IPS DF 6.9 (cell line): ENCODE results near the gene ISM2.

Experiments
- DNase-seq: peaks from one replicate; pipeline ENCODE4 v3.0.0-alpha.2; 2013; ENCODE audit warnings: low read depth, low spot score
- H3K27ac ChIP-seq: one replicate; pipeline ENCODE4 v1.5.1; 2013; ENCODE audit warnings: low read length, control low read depth
- H3K27me3 ChIP-seq: 2 replicates; pipeline ENCODE4 v1.6.1; 2013; ENCODE audit warnings: mild to moderate bottlenecking, low read length; ENCODE audit not compliant: control insufficient read depth, insufficient read depth
- H3K36me3 ChIP-seq: 2 replicates; pipeline ENCODE4 v1.6.1; 2013; ENCODE audit warnings: low read length; ENCODE audit not compliant: control insufficient read depth, insufficient read depth
- H3K4me1 ChIP-seq: 2 replicates; pipeline ENCODE4 v1.6.1; 2013; ENCODE audit warnings: low read length; ENCODE audit not compliant: control insufficient read depth, insufficient read depth
- H3K4me3 ChIP-seq: 2 replicates; pipeline ENCODE4 v1.5.1; 2013; ENCODE audit warnings: mild to moderate bottlenecking, low read length
- H3K9me3 ChIP-seq: 2 replicates; pipeline ENCODE4 v1.6.1; 2013; ENCODE audit warnings: low read length, inconsistent platforms; ENCODE audit not compliant: control insufficient read depth, insufficient read depth
- WGBS: extraction: QIAGEN DNeasy Blood & Tissue Kit; methylation state at CpG from one replicate; pipeline ENCODE4 v1.1.7; 2013; ENCODE audit warnings: mixed read lengths, missing lambda C conversion rate; ENCODE audit not compliant: insufficient read length, insufficient coverage; 5-methylcytosine and 5-hydroxymethylcytosine counted together

The ISM2 gene

DNA sequence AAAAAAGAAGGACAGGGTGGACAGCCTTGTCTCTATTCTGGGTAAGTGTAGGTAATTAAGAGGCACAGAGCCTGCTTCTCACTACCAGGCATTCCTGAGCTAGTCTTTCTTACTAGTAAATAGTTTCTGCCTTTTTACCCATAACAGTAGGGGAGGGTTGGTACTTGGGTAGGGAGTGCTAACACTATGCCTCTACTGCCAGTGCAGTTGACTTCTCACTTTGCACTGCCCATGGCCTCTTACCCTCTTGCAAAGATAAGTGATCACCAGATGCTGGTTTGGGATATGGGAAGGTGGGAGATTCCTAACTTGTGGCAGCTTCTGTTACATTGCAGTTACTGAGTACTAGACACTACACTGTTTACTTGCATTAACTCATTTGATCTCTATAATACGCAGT lies 29.1 kb downstream of the ISM2 start:
- Histone ChIP-seq H3K36me3 (peaks cover 17% of the 10 kb centered on the region; the same call in 1 of the 2 replicates), H3K27ac (no peak overlapping the region), H3K4me3 (no peak overlapping the region), H3K9me3 (no peaks in the 10 kb centered on the region), H3K4me1 (no peaks in the 10 kb centered on the region), H3K27me3 (no peaks in the 10 kb centered on the region)
- DNase-seq: no peak
- WGBS: no CpG with 5 or more reads among the region's 1 CpG

GRCh38 chr14:77469067-77469505 lies 29.5 kb downstream of the ISM2 start:
- H3K27ac ChIP-seq: no peak overlapping the region
- no peak for DNase-seq
- no peaks in the 10 kb centered on the region for H3K27me3 ChIP-seq
- no peak overlapping the region for H3K4me3 ChIP-seq
- H3K9me3 ChIP-seq: no peaks in the 10 kb centered on the region
- peaks cover 19% of the 10 kb centered on the region; the same call in 1 of the 2 replicates for H3K36me3 ChIP-seq
- WGBS: no CpG with 5 or more reads among the region's 14 CpGs
- H3K4me1 ChIP-seq: no peaks in the 10 kb centered on the region

- Histone ChIP-seq H3K27ac (no peak overlapping the region), H3K4me3 (no peak overlapping the region), H3K4me1 (no peaks in the 10 kb centered on the region), H3K36me3 (peaks cover 22% of the 10 kb centered on the region; the same call in 1 of the 2 replicates), H3K9me3 (no peaks in the 10 kb centered on the region), H3K27me3 (no peaks in the 10 kb centered on the region)
- no CpG with 5 or more reads among the region's 5 CpGs for WGBS
- no peak for DNase-seq
Measured at GRCh38 chr14:77467801-77468200, 30.8 kb downstream of the ISM2 start.

DNA sequence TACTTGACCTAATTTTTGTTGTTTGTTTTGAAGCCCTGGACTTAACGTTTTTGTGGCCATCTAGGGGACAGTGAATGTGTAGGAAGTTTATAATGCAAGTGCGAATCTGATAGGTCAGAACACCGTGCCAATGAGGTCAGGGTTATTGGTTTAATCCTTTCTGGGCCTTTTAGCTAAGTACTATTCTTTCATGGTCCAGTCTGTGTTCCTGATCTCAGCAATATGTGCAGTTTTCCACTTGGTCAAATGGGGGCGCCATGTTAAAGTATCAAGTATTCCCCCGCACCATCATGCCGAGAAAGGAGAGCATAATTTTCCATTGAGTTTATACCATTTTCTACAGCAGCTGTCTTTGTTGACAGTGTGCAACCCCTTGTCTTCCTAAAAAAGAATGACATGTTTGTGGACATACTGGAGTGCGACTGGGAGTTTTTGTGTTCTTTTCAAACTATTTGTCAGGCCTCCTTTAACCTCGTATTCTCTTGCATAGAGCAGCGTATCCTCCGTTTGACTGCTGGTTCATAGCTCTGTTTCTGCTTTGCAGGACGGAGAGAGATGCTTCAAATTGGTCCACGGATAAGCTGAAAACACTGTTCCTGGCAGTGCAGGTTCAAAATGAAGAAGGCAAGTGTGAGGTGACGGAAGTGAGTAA lies 39.4 kb downstream of the ISM2 start:
- H3K4me3 ChIP-seq: peak overlapping the region; percentile 94; the same call in 1 of the 2 replicates
- peak; percentile 52 for DNase-seq
- no peaks in the 10 kb centered on the region for H3K4me1 ChIP-seq
- H3K27me3 ChIP-seq: no peaks in the 10 kb centered on the region
- no peak overlapping the region for H3K27ac ChIP-seq
- no CpG with 5 or more reads among the region's 13 CpGs for WGBS
- H3K9me3 ChIP-seq: no peaks in the 10 kb centered on the region
- H3K36me3 ChIP-seq: peaks cover 15% of the 10 kb centered on the region; the same call in 1 of the 2 replicates

DNA sequence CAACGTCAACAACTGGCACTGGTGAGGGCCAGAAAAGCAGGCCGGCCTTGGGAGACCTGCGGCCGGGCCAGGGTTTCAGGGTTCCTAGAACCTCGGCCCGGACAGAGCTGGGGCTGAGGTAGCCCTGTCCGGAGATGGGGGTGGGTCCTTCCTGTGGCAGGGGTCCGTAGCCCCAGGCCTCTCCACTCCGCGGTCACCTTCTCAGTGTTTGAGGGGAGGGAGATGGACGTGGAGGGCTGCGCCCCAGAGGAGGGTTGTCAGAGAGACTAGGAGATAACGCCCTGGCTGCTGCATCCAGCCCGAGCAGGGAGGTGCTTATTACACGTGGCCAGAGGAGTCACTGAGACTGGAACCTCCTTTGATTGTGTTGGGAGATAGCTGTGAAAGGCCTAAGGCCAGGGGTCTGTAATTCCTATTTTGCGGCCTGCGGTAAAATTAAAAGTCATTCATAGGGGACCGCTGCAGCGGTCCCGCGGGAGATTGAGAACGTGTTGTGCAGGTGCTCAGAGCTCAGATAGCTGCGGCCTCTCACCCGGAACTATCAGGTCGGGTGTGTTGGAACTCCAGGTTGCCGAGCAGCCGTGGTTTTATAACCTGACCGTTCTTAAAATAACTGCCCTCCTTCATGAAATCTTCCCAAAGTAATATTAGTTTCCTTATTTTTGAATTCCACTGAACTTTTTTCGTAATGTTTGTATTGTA lies 40.2 kb downstream of the ISM2 start:
- Histone ChIP-seq H3K27me3 (no peaks in the 10 kb centered on the region), H3K4me1 (no peaks in the 10 kb centered on the region), H3K36me3 (peaks cover 15% of the 10 kb centered on the region; the same call in 1 of the 2 replicates), H3K27ac (no peak overlapping the region), H3K4me3 (peak overlapping the region; percentile 94), H3K9me3 (no peaks in the 10 kb centered on the region)
- no CpG with 5 or more reads among the region's 29 CpGs for WGBS
- no peak for DNase-seq

- peak; percentile 99 for DNase-seq
- no peaks in the 10 kb centered on the region for H3K4me1 ChIP-seq
- no peaks in the 10 kb centered on the region for H3K27me3 ChIP-seq
- peaks cover 11% of the 10 kb centered on the region; the same call in 1 of the 2 replicates for H3K36me3 ChIP-seq
- no peaks in the 10 kb centered on the region for H3K9me3 ChIP-seq
- no peak within 1 kb of the TSS for H3K27ac ChIP-seq
- peak within 1 kb of the TSS; percentile 94 for H3K4me3 ChIP-seq
- no CpG with 5 or more reads among the region's 50 CpGs for WGBS
Measured at GRCh38 chr14:77457522-77458248, 40.9 kb downstream of the ISM2 start, which contains the start of the genes AHSA1 and VIPAS39. Gene AHSA1, plus strand, starts transcription at chr14:77458093. Its CDS starts 97 bp downstream, at chr14:77458190. Gene VIPAS39, minus strand, starts transcription at chr14:77457601. Its CDS starts 3,499 bp downstream, at chr14:77454102.

DNA sequence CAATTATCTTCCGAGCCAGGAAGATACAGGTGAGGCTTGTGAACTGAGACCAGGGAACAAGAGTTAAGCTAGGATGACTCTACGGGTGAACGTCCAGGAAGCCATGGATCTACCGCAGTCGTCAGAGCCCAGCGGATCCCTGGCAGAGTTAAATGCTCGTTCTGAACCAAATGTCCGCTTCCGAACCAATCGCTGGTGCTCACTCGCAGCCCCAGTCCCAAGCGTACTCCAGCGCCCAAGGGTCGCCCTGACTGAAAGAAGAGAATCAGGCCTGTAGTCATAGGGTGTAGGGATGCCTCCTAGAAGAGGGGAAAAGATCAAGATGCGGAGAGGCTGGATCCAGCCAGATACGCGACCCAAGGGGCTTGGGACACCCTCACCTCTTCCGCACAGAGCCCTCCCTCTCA lies 41.5 kb downstream of the ISM2 start:
- Histone ChIP-seq H3K9me3 (no peaks in the 10 kb centered on the region), H3K4me3 (peak overlapping the region; percentile 85; the same call in 1 of the 2 replicates), H3K27me3 (no peaks in the 10 kb centered on the region), H3K36me3 (peaks cover 6% of the 10 kb centered on the region; the same call in 1 of the 2 replicates), H3K4me1 (no peaks in the 10 kb centered on the region), H3K27ac (no peak overlapping the region)
- no peak for DNase-seq
- no CpG with 5 or more reads among the region's 18 CpGs for WGBS

- Histone ChIP-seq H3K27me3 (no peaks in the 10 kb centered on the region), H3K4me3 (no peak overlapping the region), H3K4me1 (no peaks in the 10 kb centered on the region), H3K9me3 (no peaks in the 10 kb centered on the region), H3K36me3 (no peaks in the 10 kb centered on the region; the same call in 1 of the 2 replicates), H3K27ac (no peak overlapping the region)
- WGBS: no CpG with 5 or more reads among the region's 2 CpGs
- DNase-seq: no peak
Measured at GRCh38 chr14:77455966-77456640, 42.5 kb downstream of the ISM2 start.

GRCh38 chr14:77442196-77442595 lies 56.4 kb downstream of the ISM2 start:
- whole genome bisulfite sequencing: no CpG with 5 or more reads among the region's 2 CpGs
- H3K27me3 ChIP-seq: no peaks in the 10 kb centered on the region
- no peaks in the 10 kb centered on the region; the same call in 1 of the 2 replicates for H3K36me3 ChIP-seq
- DNase-seq: no peak
- no peak overlapping the region for H3K27ac ChIP-seq
- no peaks in the 10 kb centered on the region for H3K4me1 ChIP-seq
- no peaks in the 10 kb centered on the region for H3K9me3 ChIP-seq
- H3K4me3 ChIP-seq: no peak overlapping the region

DNA sequence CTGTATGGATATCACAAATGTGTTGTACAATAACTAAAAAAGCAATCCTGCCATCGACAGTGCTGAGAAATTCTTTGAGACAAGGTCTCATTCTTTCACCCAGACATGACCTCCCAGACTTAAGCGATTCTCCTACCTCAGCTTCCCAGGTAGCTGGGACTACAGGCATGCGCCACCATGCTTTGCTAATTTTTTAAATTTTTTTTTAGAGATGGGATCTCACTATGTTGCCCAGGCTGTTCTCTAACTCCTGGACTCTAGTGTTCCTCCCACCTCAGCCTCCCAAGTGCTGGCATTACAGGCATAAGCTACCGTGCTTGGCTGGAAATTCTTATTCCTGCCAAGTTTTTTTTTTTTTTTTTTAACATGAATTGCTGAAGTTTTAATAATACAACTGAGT lies 58.8 kb downstream of the ISM2 start:
- Histone ChIP-seq H3K27me3 (no peaks in the 10 kb centered on the region), H3K27ac (no peak overlapping the region), H3K4me3 (no peak overlapping the region), H3K9me3 (no peaks in the 10 kb centered on the region), H3K4me1 (no peaks in the 10 kb centered on the region), H3K36me3 (no peaks in the 10 kb centered on the region; the same call in 1 of the 2 replicates)
- no peak for DNase-seq
- no CpG with 5 or more reads among the region's 4 CpGs for WGBS
